Kidney (tissue), 14 donors: ENCODE measurements around the gene RPS6KA2. TPM values are rescaled to one million over a fixed set of nuclear protein-coding genes. Genes with fewer than 3 reads are reported as not detected.
A peak's percentile ranks its signal among the peaks of the same experiment; 100 is the strongest.

Experiments
- DNase-seq, 5 donors: peaks; one replicate each; pipeline ENCODE4 v3.0.0-alpha.2; 2013 to 2020
- FAIRE-seq: peaks from 2 replicates; lab custom pipeline; 2012; peaks lifted over from hg19 to GRCh38; lab: Jason Lieb, UNC
- H3K27ac ChIP-seq, 2 donors: one replicate each; pipeline ENCODE4 v1.7.0; 2013; ENCODE audit warnings: low read depth in 2 of 2, low read length in 2 of 2, inconsistent platforms in 1 of 2
- H3K27me3 ChIP-seq: one replicate; pipeline ENCODE4 v1.7.1; 2013; ENCODE audit warnings: low read length, inconsistent platforms; ENCODE audit not compliant: control insufficient read depth, insufficient read depth
- H3K36me3 ChIP-seq, 3 donors: one replicate each; pipeline versions ENCODE4 v1.7.0 to v1.7.1; 2013; ENCODE audit warnings: low read length in 3 of 3, control low read depth in 1 of 3, inconsistent platforms in 1 of 3; ENCODE audit not compliant: insufficient read depth in 3 of 3, control insufficient read depth in 2 of 3
- H3K4me1 ChIP-seq, 3 donors: one replicate each; pipeline versions ENCODE4 v1.7.0 to v1.7.1; 2013; ENCODE audit warnings: low read length in 3 of 3, inconsistent platforms in 1 of 3, low read depth in 1 of 3; ENCODE audit not compliant: control insufficient read depth in 2 of 3, insufficient read depth in 2 of 3
- H3K4me3 ChIP-seq, 3 donors: one replicate each; pipeline versions ENCODE4 v1.7.0 to v1.8.1; 2013; ENCODE audit warnings: low read length in 3 of 3, control low read depth in 1 of 3, inconsistent platforms in 1 of 3
- H3K9ac ChIP-seq, 3 donors: one replicate each; pipeline versions ENCODE4 v1.7.0 to v1.7.1; 2013; ENCODE audit warnings: low read length in 3 of 3, control low read depth in 1 of 3, inconsistent platforms in 1 of 3
- H3K9me3 ChIP-seq, 3 donors: one replicate each; pipeline versions ENCODE4 v1.7.0 to v1.7.1; 2013; ENCODE audit warnings: low read length in 3 of 3, control low read depth in 1 of 3, inconsistent platforms in 1 of 3; ENCODE audit not compliant: control insufficient read depth in 2 of 3, insufficient read depth in 1 of 3
- intact Hi-C: fragments of 100-400 bp; cut with DNase I; formaldehyde crosslinking; loops from one replicate; pipeline ENCODE4 v1.11.1; 2022
- polyA plus RNA-seq: library from polyadenylated mRNA; stranded (reverse); fragments of 350-450 nt; fragmentation: Illumina TruSeq; extraction: RNeasy Lipid Tissue Mini Kit (QIAGEN cat#74804); gene quantifications from one replicate; pipeline ENCODE4 v1.2.3, GENCODE V29; 2014; ENCODE audit warnings: low read depth, low replicate concordance; ENCODE audit not compliant: insufficient read depth
- total RNA-seq: library from RNA; stranded (reverse); fragmentation: NEBNext Ultra II Directional; extraction: Animal tissue kit (Norgen Biotek cat#: 25700); gene quantifications from one replicate; pipeline ENCODE4 v1.2.1, GENCODE V29; 2021
- TF ChIP-seq, protein P1 (sequence below): IDR thresholded peaks from 3 replicates; pipeline ENCODE4 v1.5.1; 2012; ENCODE audit warnings: mild to moderate bottlenecking, moderate library complexity, borderline replicate concordance; ENCODE audit not compliant: insufficient read depth; ENCODE audit errors: extremely low read depth
- donor health status: control.
- donor health status: control.
- donor health status: control.
- donor health status: control.
- donor health status: control.
- donor health status: DM: yes; HTN: yes; CAD: no.
- donor health status: Normal renal cell carcinoma (clear cell type).

Gene RPS6KA2
- total and polyA plus RNA-seq, 2 donors from 2014 or later: 12.3 to 61.2 TPM

DNA sequence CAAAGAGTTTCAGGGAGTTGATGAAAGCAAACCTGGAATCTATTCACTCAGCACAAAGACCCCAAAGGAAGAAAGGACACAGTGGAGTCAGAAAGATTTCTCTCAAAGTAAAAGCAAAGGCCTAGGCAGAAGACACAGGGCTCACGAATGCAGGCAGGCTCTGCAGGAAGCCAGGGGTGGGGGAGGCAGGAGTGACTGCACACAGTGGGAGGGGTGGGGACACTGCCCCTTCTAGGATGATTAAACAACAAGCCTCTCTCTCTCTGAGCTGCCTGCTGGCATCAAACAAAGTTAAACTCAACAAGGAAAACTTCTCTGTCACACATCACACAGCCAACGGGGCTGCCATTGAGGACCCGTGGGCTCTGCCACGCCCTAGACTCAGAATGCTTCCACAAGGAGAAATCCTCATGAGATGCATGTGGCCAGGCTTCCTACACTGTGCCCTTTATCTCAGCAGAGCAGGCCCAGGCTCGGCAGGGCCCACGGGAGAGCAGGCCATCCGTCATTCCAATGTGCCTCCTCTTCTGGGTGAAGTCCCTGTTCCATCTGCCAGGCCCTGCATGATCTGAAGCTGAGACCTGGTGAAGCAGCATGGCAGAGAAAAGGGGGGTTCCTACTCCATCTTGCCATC, 110.7 kb downstream of the RPS6KA2 start:
- Histone ChIP-seq H3K9me3 (no peaks in the 10 kb centered on the region), H3K9ac (no peak overlapping the region), H3K27me3 (no peaks in the 10 kb centered on the region), H3K36me3 (no peaks in the 10 kb centered on the region), H3K27ac (no peak overlapping the region), H3K4me3 (no peak overlapping the region), H3K4me1 (no peaks in the 10 kb centered on the region)
- DNase-seq: peak in 3 of 5 donors; percentile 39 to 47 (median 46)
- TF ChIP-seq, protein P1, sequence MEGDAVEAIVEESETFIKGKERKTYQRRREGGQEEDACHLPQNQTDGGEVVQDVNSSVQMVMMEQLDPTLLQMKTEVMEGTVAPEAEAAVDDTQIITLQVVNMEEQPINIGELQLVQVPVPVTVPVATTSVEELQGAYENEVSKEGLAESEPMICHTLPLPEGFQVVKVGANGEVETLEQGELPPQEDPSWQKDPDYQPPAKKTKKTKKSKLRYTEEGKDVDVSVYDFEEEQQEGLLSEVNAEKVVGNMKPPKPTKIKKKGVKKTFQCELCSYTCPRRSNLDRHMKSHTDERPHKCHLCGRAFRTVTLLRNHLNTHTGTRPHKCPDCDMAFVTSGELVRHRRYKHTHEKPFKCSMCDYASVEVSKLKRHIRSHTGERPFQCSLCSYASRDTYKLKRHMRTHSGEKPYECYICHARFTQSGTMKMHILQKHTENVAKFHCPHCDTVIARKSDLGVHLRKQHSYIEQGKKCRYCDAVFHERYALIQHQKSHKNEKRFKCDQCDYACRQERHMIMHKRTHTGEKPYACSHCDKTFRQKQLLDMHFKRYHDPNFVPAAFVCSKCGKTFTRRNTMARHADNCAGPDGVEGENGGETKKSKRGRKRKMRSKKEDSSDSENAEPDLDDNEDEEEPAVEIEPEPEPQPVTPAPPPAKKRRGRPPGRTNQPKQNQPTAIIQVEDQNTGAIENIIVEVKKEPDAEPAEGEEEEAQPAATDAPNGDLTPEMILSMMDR: no peak
- intact Hi-C loops: no loop called here
- FAIRE-seq: no peak

DNA sequence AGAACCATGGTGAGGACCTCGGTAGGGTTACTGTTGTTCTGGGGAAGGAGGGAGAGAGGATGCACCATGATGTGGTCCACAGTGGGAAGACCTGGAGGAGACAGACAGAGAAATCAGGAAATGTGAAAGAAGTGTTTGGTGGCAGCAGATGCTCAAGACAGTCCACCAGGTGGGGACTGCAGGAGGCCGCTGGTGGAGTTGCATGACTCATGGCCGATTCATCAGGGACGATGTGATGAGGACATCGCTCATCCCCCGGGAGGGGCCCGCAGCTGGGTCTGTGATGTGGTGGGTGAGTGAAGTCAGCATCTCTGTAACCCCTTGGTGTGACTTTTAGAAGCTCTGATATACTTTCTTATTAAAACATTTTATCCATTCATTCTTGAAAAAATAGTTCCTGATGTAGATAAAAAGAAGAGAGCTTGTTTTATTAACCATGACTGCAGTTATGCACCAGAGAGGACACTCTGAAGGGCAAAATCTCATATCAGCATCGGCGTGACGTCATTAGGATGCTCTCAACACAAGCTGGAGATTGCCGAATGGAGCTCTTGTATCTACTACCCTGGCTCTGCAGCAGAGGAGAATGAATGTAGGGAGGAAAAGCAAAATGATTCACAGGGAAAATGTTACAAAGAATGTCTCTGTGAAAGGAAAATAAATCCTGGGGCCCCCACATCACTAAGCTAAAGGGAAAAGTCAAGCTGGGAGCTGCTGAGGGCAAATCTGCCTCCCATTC, 111.8 kb downstream of the RPS6KA2 start:
- Histone ChIP-seq H3K27me3 (no peaks in the 10 kb centered on the region), H3K4me1 (no peaks in the 10 kb centered on the region), H3K9ac (no peak overlapping the region), H3K9me3 (no peaks in the 10 kb centered on the region), H3K4me3 (no peak overlapping the region), H3K27ac (no peak overlapping the region), H3K36me3 (no peaks in the 10 kb centered on the region)
- TF ChIP-seq, protein P1: no peak
- intact Hi-C loops: no loop called here
- FAIRE-seq (no peak), DNase-seq (no peak)

DNA sequence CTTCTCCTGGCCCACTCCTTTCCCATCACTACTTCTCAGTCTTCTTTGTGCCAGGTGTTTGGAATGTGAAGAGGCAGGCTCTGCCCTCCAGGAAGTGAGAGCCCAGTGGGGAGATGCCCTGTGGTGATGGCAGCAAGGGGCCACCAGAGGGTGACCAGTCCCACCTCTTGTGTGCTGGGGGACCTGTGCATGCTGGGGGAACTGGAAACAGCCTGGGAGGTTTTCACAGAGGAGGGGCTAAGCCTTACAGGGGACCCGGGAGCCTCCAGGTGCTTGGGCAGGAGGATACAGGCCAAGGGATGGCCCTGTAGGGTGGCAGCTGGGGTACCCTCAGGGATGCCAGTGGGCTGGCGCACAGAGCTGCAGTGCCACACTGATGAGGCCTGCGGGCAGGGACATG, 112.9 kb downstream of the RPS6KA2 start:
- Histone ChIP-seq H3K27ac (no peak overlapping the region), H3K4me1 (no peaks in the 10 kb centered on the region), H3K4me3 (no peak overlapping the region), H3K9ac (no peak overlapping the region), H3K9me3 (no peaks in the 10 kb centered on the region), H3K36me3 (peaks cover 0 to 4% (median 0%) of the 10 kb centered on the region in 3 donors), H3K27me3 (no peaks in the 10 kb centered on the region)
- peak in 1 of 5 donors; percentile 33 for DNase-seq
- TF ChIP-seq, protein P1: no peak
- intact Hi-C loops: no loop called here
- FAIRE-seq: no peak
